Uterus (tissue), 4 donors: ENCODE results near the gene SNCB. TPM values are rescaled to one million over a fixed set of nuclear protein-coding genes. Genes with fewer than 3 reads are reported as not detected.

ENCODE experiments used
- DNase-seq, 2 donors: peaks; one replicate each; pipeline ENCODE4 v3.0.0-alpha.2; 2019 to 2020
- H3K27ac ChIP-seq, 2 donors: fragments of 200-600 bp; sonication (generic); 1 replicate in 1 of 2; 2 replicates in 1 of 2; pipeline ENCODE4 v1.5.1; 2016 to 2018
- H3K27me3 ChIP-seq, 2 donors: fragments of 200-600 bp; sonication (generic); one replicate each; pipeline ENCODE4 v1.5.1; 2018 to 2019; ENCODE audit warnings: control low read depth in 1 of 2
- H3K36me3 ChIP-seq, 2 donors: fragments of 200-600 bp; sonication (generic); one replicate each; pipeline ENCODE4 v1.5.1; 2019; ENCODE audit warnings: control low read depth in 1 of 2
- H3K4me1 ChIP-seq, 2 donors: fragments of 200-600 bp; sonication (generic); one replicate each; pipeline ENCODE4 v1.5.1; 2018 to 2019; ENCODE audit warnings: control low read depth in 1 of 2
- H3K4me3 ChIP-seq, 2 donors: fragments of 200-600 bp; sonication (generic); 1 replicate in 1 of 2; 2 replicates in 1 of 2; pipeline ENCODE4 v1.5.1; 2018 to 2019; ENCODE audit warnings: mild to moderate bottlenecking in 1 of 2
- H3K9me3 ChIP-seq, 2 donors: fragments of 200-600 bp; sonication (generic); one replicate each; pipeline ENCODE4 v1.5.1; 2019; ENCODE audit warnings: control low read depth in 1 of 2
- CTCF ChIP-seq, 4 experiments: fragments of 200-600 bp in 2 of 4; fragments of 450-650 bp in 2 of 4; sonication (generic) in 2 of 4; IDR thresholded peaks; one replicate each; pipeline ENCODE4 v1.5.1; 2016 to 2019; ENCODE audit warnings: antibody characterized with exemption in 4 of 4, mild to moderate bottlenecking in 2 of 4, moderate library complexity in 1 of 4
- POLR2A ChIP-seq, 2 donors: fragments of 450-650 bp; IDR thresholded peaks; one replicate each; pipeline ENCODE4 v1.6.1; 2016; ENCODE audit warnings: antibody characterized with exemption in 2 of 2, mild to moderate bottlenecking in 1 of 2, moderate library complexity in 1 of 2
- intact Hi-C: fragments of 100-400 bp; cut with DNase I; formaldehyde crosslinking; loops from one replicate; pipeline ENCODE4 v1.15.1; 2023; ENCODE audit warnings: low total_unique reads
- total RNA-seq, 4 donors: library from RNA; depleted of rRNA in 3 of 4; stranded (reverse); fragments of >200 nt in 3 of 4; gene quantifications; one replicate each; pipeline versions ENCODE4 v1.1.0 to v1.2.4, GENCODE V29; 2014 to 2023
- donor health status: DM: yes; HTN: yes; CAD: no.

Gene SNCB
- total RNA-seq, 4 donors from 2014 or later, result not detected

GRCh38 chr5:176609724-176610434 is 20.5 kb downstream of the SNCB start, which contains the start of gene GPRIN1:
GPRIN1 (minus strand) TSS chr5:176610156; CDS start chr5:176599834, 10,322 bp downstream.
- no peaks in the 10 kb centered on the region for H3K9me3 ChIP-seq
- no peak within 1 kb of the TSS for H3K27ac ChIP-seq
- intact Hi-C loops, result no loop called here
- peak in 1 of 4 experiments; percentile 20 for TF ChIP-seq CTCF (IDR thresholded peaks at IDR 0.05)
- no peak for TF ChIP-seq POLR2A (IDR thresholded peaks at IDR 0.05)
- peaks cover 0 to 9% of the 10 kb centered on the region in 2 donors for H3K4me1 ChIP-seq
- no peak for DNase-seq
- H3K4me3 ChIP-seq, result peak within 1 kb of the TSS; percentile 25 to 31
- peaks cover 0 to 8% of the 10 kb centered on the region in 2 donors for H3K27me3 ChIP-seq
- H3K36me3 ChIP-seq, result no peaks in the 10 kb centered on the region

GRCh38 chr5:176608937-176609723 is 21.2 kb downstream of the SNCB start:
- peak overlapping the region; percentile 24 to 31 for H3K4me3 ChIP-seq
- H3K36me3 ChIP-seq, result no peaks in the 10 kb centered on the region
- no peak overlapping the region for H3K27ac ChIP-seq
- intact Hi-C loops, result no loop called here
- no peaks in the 10 kb centered on the region for H3K9me3 ChIP-seq
- TF ChIP-seq POLR2A (IDR thresholded peaks at IDR 0.05), result no peak
- no peak for TF ChIP-seq CTCF (IDR thresholded peaks at IDR 0.05)
- no peak for DNase-seq
- peaks cover 0 to 9% of the 10 kb centered on the region in 2 donors for H3K4me1 ChIP-seq
- H3K27me3 ChIP-seq, result peaks cover 0 to 8% of the 10 kb centered on the region in 2 donors

GRCh38 chr5:176608142-176608705 is 22.1 kb downstream of the SNCB start:
- H3K27ac ChIP-seq, result no peak overlapping the region
- peaks cover 0 to 8% of the 10 kb centered on the region in 2 donors for H3K27me3 ChIP-seq
- H3K4me3 ChIP-seq, result no peak overlapping the region
- no peaks in the 10 kb centered on the region for H3K36me3 ChIP-seq
- no peak for DNase-seq
- TF ChIP-seq POLR2A (IDR thresholded peaks at IDR 0.05) (no peak), CTCF (IDR thresholded peaks at IDR 0.05) (no peak)
- H3K9me3 ChIP-seq, result no peaks in the 10 kb centered on the region
- peaks cover 0 to 9% of the 10 kb centered on the region in 2 donors for H3K4me1 ChIP-seq
- intact Hi-C loops, result no loop called here

GRCh38 chr5:176606875-176607274 is 23.5 kb downstream of the SNCB start:
- Histone ChIP-seq H3K36me3 (no peaks in the 10 kb centered on the region), H3K4me1 (peaks cover 0 to 9% of the 10 kb centered on the region in 2 donors), H3K27me3 (peaks cover 0 to 8% of the 10 kb centered on the region in 2 donors), H3K9me3 (no peaks in the 10 kb centered on the region), H3K27ac (no peak overlapping the region), H3K4me3 (no peak overlapping the region)
- DNase-seq, result no peak
- no peak for TF ChIP-seq CTCF (IDR thresholded peaks at IDR 0.05)
- TF ChIP-seq POLR2A (IDR thresholded peaks at IDR 0.05), result no peak
- intact Hi-C loops, result no loop called here
